ENCODE data around the gene ZC3H12C.

Gene ZC3H12C

GRCh38 chr11:110070176-110070575 is 23.0 kb upstream of the ZC3H12C start:
- Histone ChIP-seq H3K4me3 (no peak overlapping the region), H3K27ac (no peak overlapping the region)
- TF ChIP-seq CTCF (IDR thresholded peaks at IDR 0.05), result no peak
- no peak for DNase-seq (ENCODE audit: low spot score)

- no peak overlapping the region for H3K4me3 ChIP-seq
- no peak for DNase-seq (ENCODE audit: low spot score)
- TF ChIP-seq CTCF (IDR thresholded peaks at IDR 0.05), result no peak
- H3K27ac ChIP-seq, result no peak overlapping the region
These were observed 22.0 kb upstream of the ZC3H12C start for GRCh38 chr11:110071197-110071596.

- no peak overlapping the region for H3K4me3 ChIP-seq
- DNase-seq (ENCODE audit: low spot score), result no peak
- TF ChIP-seq CTCF (IDR thresholded peaks at IDR 0.05), result no peak
- no peak overlapping the region for H3K27ac ChIP-seq
These were observed 20.3 kb upstream of the ZC3H12C start for GRCh38 chr11:110072930-110073329.

- H3K4me3 ChIP-seq, result no peak overlapping the region
- no peak overlapping the region for H3K27ac ChIP-seq
- no peak for TF ChIP-seq CTCF (IDR thresholded peaks at IDR 0.05)
- no peak for DNase-seq (ENCODE audit: low spot score)
These were observed 18.7 kb upstream of the ZC3H12C start for GRCh38 chr11:110074499-110074898.

- DNase-seq (ENCODE audit: low spot score), result no peak
- TF ChIP-seq CTCF (IDR thresholded peaks at IDR 0.05), result no peak
- Histone ChIP-seq H3K4me3 (no peak overlapping the region), H3K27ac (no peak overlapping the region)
These were observed 17.9 kb upstream of the ZC3H12C start for GRCh38 chr11:110075105-110075846.

- TF ChIP-seq CTCF (IDR thresholded peaks at IDR 0.05), result no peak
- Histone ChIP-seq H3K27ac (no peak overlapping the region), H3K4me3 (no peak overlapping the region)
- no peak for DNase-seq (ENCODE audit: low spot score)
These were observed 17.4 kb upstream of the ZC3H12C start for GRCh38 chr11:110075847-110076208.

GRCh38 chr11:110076371-110076965 is 16.7 kb upstream of the ZC3H12C start:
- Histone ChIP-seq H3K4me3 (no peak overlapping the region), H3K27ac (no peak overlapping the region)
- TF ChIP-seq CTCF (IDR thresholded peaks at IDR 0.05), result no peak
- no peak for DNase-seq (ENCODE audit: low spot score)

All from coronary artery (tissue), 2 donors.